MG63 (cell line): Measurements from ENCODE around the gene CACNA1C. TPM values are rescaled to one million over a fixed set of nuclear protein-coding genes. Genes with fewer than 3 reads are reported as not detected.

Source experiments
- DNase-seq: peaks from one replicate; pipeline ENCODE4 v3.0.0-alpha.2; 2020
- H3K27me3 ChIP-seq: fragments of 250-450 bp; sonication (Bioruptor Pico); 2 replicates; pipeline ENCODE4 v1.5.1; 2020; ENCODE audit warnings: mild to moderate bottlenecking, moderate library complexity
- H3K36me3 ChIP-seq: fragments of 250-450 bp; sonication (Bioruptor Pico); 2 replicates; pipeline ENCODE4 v1.5.1; 2020; ENCODE audit warnings: mild to moderate bottlenecking, moderate library complexity
- H3K4me3 ChIP-seq: fragments of 250-450 bp; sonication (Bioruptor Pico); 2 replicates; pipeline ENCODE4 v1.5.1; 2020; ENCODE audit warnings: mild to moderate bottlenecking, moderate library complexity
- H3K9me3 ChIP-seq: fragments of 250-450 bp; sonication (Bioruptor Pico); 2 replicates; pipeline ENCODE4 v1.5.1; 2020; ENCODE audit warnings: mild to moderate bottlenecking, moderate library complexity
- total RNA-seq: library from RNA; depleted of rRNA; stranded (reverse); fragments of >200 nt; shearing (Covaris generic); gene quantifications from 2 replicates; pipeline ENCODE4 v1.2.3, GENCODE V29; 2014; ENCODE audit warnings: low replicate concordance

The CACNA1C gene
- total RNA-seq, 1 experiment from 2014 or later: 1.4 TPM

DNA sequence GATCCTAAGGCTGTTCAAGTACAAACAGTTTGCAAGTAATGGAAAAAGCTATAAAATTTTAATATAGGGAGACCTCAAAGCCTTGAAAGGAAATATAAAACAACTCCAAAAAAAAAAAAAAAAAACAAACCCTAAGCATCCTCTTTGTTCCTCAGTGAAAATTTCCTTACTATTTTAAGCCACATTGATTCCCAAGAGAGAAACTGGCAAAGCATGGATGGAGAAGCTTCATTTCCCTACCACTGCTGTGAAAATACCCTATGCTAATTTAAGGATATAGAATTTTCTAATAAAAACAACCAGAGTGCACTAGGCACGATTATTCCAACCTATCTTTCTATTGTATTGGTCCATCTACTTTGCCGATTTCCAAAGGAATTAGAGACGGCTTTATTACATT lies 283.1 kb downstream of the CACNA1C start:
- Histone ChIP-seq H3K9me3 (no peaks in the 10 kb centered on the region), H3K36me3 (no peaks in the 10 kb centered on the region), H3K27me3 (no peaks in the 10 kb centered on the region), H3K4me3 (no peak overlapping the region)
- DNase-seq: no peak

DNA sequence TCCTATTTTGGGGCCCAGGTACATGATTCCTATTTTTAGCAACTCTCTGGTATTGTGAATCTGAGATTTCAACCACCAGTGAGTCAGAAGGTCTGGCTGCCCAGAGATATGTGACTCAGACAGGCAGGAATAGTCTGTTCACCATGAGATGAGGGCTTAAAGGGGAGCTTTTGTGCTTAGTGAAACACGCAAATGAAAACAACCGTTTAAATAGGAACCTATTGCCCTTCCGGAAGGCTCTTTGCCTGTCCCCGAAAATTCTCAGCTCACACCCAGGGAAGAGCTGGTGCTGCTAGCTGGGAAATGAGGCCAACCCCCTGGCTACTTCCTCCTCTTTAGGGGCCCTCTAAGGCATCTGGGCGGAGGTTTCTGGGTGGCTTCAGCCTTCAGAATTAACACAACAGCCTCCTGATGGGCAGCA lies 283.6 kb downstream of the CACNA1C start:
- no peak overlapping the region for H3K4me3 ChIP-seq
- no peaks in the 10 kb centered on the region for H3K27me3 ChIP-seq
- peak; percentile 85 for DNase-seq
- no peaks in the 10 kb centered on the region for H3K36me3 ChIP-seq
- no peaks in the 10 kb centered on the region for H3K9me3 ChIP-seq

DNA sequence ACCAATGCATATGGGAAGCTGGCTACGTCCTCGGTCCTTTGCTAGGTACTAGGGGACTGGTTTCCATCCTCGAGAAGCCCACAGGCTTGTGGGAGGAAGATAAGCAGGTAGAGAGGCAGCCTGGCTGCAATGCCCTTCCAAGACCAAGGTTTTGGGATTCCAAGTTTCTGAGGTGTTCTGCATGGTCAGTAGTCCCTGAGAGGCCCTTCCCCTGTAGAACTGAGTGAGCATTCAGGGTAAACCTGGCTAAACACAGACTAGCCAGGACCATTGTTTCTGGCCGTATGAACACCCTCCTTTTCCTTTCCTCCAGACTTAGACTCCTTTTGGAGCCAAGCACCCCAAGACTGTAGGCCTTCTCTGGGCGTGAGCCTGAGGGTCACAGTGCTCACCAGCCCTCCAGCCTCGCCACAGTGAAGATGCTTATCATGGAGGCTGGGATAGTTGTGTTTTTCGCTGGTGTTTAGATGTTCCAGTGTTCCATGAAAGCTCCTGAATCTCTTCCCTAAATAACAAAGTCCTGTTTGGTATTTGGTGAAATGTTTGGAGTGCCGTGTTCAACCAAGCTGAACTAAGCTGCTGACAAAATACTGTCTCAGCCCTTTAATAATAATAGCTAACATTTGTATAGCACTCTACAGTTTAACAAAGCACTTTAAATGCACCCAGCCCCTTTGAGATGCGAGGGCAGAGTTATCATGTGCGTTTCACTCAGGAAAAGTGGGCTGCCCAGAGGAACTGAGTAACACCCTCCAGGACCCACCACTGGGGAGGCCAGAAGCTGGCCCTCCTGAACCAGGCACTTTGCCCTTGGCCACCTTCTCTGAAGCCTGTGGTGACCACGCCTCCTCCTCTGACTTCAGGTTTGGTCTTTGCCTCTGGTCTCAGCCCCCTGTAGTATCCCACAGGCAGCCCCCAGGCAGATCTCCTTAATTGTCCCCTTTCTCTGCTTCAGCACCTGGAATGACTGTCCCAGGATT lies 284.5 kb downstream of the CACNA1C start:
- Histone ChIP-seq H3K4me3 (no peak overlapping the region), H3K36me3 (no peaks in the 10 kb centered on the region), H3K27me3 (no peaks in the 10 kb centered on the region), H3K9me3 (no peaks in the 10 kb centered on the region)
- DNase-seq: no peak

DNA sequence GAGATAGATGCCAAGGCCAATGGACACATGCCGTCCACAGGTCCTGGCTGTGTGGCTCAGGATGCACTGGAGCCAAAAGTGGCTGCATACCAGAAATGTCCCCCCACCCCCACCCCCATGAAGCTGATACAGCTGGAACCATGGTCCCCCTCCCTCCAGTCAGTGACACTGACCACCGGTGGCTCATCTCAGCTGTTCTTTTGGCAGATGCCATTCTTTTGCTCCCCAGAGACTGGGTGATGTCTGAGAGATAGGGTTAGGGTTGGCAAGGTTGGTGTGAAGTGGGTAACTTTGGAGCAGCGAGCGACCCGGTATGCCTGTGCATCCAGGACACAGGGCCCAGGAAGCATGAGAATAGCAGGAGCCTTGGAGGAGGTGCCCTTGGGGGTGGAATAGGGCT lies 285.6 kb downstream of the CACNA1C start:
- Histone ChIP-seq H3K9me3 (no peaks in the 10 kb centered on the region), H3K4me3 (no peak overlapping the region), H3K36me3 (no peaks in the 10 kb centered on the region), H3K27me3 (no peaks in the 10 kb centered on the region)
- DNase-seq: no peak

DNA sequence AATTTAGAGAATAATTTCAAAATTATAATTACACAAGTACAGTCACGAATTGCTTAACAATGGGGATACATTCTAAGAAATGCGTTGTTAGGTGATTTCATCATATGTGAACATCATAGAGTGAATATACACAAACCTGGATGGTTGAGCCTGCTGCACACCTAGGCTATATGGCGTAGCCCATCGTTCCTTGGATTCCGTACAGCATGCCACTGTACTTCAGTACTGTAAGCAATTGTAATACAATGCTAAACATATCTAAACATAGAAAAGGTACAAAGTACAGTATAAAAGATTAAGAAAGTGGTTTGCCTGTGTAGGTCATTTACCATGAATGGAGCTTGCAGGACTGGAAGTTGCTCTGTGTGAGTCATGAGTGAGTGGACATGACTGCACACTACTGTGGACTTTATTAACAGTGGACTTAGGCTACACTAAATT lies 286.2 kb downstream of the CACNA1C start:
- no peaks in the 10 kb centered on the region for H3K9me3 ChIP-seq
- H3K4me3 ChIP-seq: no peak overlapping the region
- H3K27me3 ChIP-seq: no peaks in the 10 kb centered on the region
- no peaks in the 10 kb centered on the region for H3K36me3 ChIP-seq
- peak; percentile 61 for DNase-seq

DNA sequence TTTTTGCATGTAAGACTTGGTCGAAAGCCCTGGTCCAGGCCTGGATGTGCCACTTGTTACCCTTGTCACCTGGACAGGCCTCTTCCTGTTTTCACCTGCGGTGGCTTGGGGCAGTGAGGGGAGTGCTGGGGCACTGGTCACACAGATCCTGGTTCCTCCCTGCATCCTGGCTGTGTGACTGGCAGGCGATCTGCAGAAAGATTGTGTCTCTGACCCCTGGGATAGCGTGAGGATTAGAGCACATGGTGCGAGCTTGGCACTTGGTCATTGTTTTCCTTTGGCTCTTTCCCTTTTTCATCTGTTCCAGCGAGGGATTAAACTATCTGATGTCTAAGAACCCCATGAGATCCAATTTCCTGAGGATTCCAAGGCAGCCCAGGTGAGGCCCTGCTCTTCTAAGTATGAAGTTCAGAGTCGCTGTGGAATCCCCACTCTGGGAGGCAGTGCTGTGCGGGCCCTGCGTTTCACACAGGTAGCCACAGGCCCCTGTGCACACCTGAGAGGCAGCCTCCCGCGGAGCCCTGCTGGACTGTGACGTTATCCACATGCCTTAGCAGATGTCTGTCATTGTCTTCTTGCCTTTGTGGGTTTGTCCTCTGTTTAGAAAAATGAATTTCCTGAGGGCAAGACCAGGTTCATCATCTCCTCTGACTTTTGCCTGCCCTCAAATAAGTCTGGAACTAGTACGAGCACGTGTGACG lies 288.4 kb downstream of the CACNA1C start:
- Histone ChIP-seq H3K9me3 (no peaks in the 10 kb centered on the region), H3K4me3 (no peak overlapping the region), H3K36me3 (no peaks in the 10 kb centered on the region), H3K27me3 (no peaks in the 10 kb centered on the region)
- no peak for DNase-seq

DNA sequence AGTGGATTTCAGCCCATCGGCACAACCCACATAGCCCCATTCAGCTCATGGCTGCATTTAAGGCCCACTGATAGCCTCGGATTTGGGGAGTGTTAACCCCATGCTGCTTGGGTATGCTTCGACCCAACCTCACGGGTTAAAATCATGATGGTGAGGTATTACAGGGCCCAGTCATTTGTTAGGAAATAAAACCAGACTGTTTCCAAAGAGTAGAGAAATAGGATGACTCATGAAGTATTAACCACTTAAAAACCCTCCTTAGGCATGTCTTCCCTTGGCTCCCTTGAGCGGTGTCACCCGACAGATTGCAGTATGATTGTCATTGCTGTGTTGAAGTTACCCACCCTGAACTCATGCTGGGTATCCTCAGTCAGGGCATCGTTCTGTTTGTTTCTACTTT lies 289.1 kb downstream of the CACNA1C start:
- peak; percentile 30 for DNase-seq
- H3K4me3 ChIP-seq: no peak overlapping the region
- H3K27me3 ChIP-seq: no peaks in the 10 kb centered on the region
- H3K9me3 ChIP-seq: no peaks in the 10 kb centered on the region
- no peaks in the 10 kb centered on the region for H3K36me3 ChIP-seq

DNA sequence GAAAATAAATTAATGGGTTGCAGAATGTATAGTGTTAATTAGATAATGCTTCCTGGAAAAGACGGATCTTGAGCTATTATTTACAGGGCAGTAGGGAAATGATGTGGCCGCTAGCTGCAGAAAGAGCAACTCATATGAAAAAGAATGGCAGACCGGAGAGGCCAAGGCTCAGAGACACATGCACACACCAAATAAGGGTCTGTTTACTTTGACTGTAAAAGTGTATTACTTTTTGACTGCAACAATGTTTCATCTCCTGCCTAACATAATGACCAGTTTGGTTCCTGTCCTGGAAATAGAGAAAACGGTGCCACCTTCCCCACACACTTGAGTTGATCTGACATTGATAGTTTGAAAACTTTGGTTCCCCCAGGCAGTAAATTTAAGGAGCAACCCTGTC lies 290.9 kb downstream of the CACNA1C start:
- Histone ChIP-seq H3K4me3 (no peak overlapping the region), H3K9me3 (no peaks in the 10 kb centered on the region), H3K27me3 (no peaks in the 10 kb centered on the region), H3K36me3 (no peaks in the 10 kb centered on the region)
- DNase-seq: no peak

DNA sequence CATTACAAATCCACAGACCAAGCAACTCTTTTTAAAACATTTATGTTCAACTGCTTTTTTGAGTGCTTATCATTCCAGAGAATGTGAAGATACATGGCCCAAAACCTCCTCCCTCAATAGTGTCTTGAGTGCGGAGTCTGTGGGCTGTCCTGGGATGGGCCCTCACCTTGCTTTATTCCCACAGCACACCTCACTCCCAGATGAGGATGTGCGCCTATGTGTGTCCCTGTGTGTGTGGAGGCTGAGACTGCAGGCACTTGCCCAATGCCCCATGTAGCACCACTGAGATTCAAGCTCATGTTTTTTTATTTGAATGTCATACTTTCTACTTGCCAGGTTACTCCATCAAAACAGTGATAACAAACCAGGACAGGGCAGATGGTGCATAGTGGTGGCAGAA lies 291.7 kb downstream of the CACNA1C start:
- Histone ChIP-seq H3K9me3 (no peaks in the 10 kb centered on the region), H3K36me3 (no peaks in the 10 kb centered on the region), H3K27me3 (no peaks in the 10 kb centered on the region), H3K4me3 (no peak overlapping the region)
- no peak for DNase-seq

DNA sequence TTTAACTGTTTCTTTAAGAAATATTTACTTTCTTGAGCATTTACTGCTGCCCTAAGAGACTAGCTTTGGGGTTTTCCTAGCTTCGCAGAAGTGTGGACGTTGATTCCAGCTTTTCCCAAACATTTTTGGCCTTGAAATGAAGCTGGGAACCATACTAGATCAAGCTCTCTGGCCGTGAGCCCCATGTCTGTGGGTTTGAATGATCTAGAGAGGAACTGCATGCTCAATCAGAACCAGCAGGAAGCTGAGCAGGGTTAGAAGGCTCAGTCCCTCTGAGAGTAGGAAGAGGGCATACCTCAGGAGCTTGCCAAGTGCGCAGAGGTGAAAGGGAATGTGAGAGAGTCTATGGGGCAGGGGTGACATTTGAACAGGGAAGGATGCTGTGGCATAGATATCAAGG lies 292.1 kb downstream of the CACNA1C start:
- H3K9me3 ChIP-seq: no peaks in the 10 kb centered on the region
- no peak for DNase-seq
- no peak overlapping the region for H3K4me3 ChIP-seq
- no peaks in the 10 kb centered on the region for H3K27me3 ChIP-seq
- no peaks in the 10 kb centered on the region for H3K36me3 ChIP-seq

DNA sequence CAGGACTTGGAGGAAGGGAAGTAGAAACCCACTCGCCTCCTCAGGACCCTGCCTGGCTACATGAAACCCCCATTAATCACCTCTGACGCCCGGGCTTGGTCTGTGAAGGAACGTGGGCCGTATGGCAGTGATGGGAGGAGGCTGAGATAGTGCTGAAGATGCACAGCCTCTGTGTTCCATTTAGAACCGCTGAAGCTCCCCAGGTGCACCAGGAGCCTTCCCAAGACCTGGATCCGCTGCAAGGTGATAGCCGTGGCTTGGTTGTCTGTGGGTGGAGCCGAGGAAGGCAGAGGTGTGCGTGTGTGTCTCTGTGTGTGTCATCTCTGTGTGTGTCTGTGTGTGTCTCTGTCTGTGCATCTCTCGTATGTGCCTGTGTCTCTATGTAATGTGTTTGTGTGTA lies 293.1 kb downstream of the CACNA1C start:
- Histone ChIP-seq H3K36me3 (no peaks in the 10 kb centered on the region), H3K9me3 (no peaks in the 10 kb centered on the region), H3K27me3 (no peaks in the 10 kb centered on the region), H3K4me3 (no peak overlapping the region)
- no peak for DNase-seq

DNA sequence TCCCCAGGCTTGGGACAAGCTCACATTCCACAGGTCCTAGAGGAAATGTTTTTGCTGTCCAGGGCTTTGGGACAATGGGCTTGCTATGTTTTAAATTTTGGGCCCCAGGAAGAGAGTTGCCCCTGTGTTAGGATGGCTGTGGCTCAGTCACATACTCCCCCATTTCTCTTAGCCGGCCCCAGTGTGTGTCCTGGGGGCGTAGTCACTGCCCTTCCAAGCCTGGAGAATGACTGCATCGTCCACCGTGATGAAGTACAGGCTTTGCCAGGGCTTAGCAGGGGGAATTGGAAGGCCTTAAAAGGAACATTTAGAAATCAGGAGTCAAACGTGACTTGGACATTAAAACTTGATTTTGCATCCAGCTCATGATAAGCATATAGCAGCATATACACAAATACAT lies 293.6 kb downstream of the CACNA1C start:
- Histone ChIP-seq H3K27me3 (no peaks in the 10 kb centered on the region), H3K36me3 (no peaks in the 10 kb centered on the region), H3K4me3 (no peak overlapping the region), H3K9me3 (no peaks in the 10 kb centered on the region)
- no peak for DNase-seq

DNA sequence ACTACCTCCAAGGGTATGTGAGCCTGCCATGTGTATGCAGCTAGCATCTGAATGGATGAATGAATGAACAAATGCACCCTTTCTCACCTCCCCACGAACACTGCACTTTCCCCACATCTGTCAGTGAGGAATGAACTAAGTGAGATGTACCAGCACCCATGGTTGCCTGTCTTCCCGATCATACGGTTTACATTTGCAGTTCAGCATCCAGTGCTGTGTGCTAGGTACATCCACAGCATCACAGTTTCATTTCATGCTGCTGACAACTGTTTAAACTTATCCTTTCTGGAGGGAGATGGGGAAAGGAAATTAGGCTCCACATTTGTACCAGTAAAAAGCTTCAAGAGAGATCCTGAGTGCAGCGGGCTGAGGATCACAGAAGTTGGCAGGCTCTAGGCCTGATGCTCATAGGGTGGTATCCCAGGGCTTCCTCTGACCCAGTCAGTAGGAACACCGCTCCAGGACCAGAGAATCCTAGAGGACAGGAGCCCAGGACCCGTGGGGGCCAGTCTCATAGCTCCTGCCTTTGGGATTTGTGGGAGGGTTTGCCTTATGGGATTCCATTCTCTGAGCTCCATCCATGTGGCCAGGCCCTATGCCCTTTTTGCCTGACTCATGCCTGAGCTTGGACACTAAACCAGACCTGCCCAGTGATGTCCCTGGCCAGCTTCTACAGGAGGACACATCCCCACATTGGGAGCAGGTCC lies 294.5 kb downstream of the CACNA1C start:
- Histone ChIP-seq H3K36me3 (no peaks in the 10 kb centered on the region), H3K9me3 (no peaks in the 10 kb centered on the region), H3K4me3 (no peak overlapping the region), H3K27me3 (no peaks in the 10 kb centered on the region)
- DNase-seq: no peak

DNA sequence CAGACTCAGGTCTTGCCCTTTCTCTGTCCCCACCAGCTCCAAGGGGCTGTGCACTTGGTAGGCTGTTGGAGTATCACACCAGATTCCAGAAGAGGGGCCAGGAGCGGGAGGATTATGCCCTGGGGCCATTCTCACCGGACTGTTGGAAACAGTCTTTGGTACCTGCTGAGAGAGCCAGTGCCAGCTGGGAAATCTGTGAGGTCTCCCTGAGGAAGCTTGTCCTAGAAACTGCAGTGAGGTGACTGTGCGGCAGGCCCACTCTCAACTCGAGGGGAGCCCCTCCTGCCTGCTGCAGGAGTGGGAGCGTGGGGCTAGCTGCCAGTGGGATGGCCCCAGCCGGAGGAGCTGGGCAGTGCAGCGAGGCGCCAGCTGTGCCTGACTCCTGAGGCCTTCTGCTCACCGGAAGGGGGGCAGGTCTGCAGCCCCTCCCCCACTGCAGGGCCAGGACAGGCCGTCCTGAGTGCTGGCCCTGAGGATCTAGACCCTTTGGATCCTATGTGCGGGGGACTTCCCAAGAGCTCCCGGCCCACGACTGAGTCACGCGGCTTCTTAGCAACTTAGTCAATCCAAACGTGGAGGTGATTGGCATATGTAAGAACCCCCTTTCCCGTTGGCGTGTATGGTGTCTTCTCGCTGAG lies 295.2 kb downstream of the CACNA1C start:
- H3K27me3 ChIP-seq: no peaks in the 10 kb centered on the region
- H3K9me3 ChIP-seq: no peaks in the 10 kb centered on the region
- H3K4me3 ChIP-seq: no peak overlapping the region
- DNase-seq: no peak
- H3K36me3 ChIP-seq: no peaks in the 10 kb centered on the region

DNA sequence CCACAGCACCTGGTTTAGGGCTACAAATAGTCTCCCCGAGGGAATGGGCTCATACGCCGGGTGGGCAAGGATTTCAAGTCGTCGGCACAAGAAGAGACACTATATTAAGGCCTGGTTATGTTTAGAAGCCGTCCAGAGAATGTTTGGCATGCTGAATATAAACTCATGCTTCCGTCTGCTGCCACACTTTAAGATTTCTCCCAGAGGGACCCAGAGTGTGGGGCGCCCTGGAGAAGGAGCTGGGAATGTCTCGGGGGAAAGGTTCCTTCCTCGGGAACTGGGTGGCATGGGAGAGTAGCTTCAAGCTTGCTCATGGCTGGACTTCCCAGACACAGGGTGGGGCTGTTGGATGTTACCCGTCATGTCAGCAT lies 295.7 kb downstream of the CACNA1C start:
- Histone ChIP-seq H3K9me3 (no peaks in the 10 kb centered on the region), H3K36me3 (no peaks in the 10 kb centered on the region), H3K27me3 (no peaks in the 10 kb centered on the region), H3K4me3 (no peak overlapping the region)
- DNase-seq: no peak

DNA sequence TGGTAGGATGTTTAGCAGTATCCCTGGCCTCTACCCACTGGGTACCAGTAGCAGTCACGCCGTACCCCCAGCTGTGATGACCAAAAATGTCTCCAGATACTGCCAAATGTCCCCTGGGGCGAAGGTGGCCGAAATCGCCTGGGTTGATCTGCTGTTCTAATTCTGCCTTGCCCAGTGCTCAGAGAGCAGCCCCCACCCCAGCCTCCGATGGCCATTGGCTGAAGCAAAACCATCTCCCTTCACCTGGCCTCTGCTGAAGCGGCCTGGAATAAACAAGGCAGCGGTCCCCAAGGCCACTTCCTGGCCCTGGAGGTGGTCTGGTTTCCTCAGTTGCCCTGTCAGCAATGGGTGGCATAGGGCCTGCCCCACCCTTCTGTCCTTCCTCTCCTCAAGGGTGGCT lies 298.4 kb downstream of the CACNA1C start:
- no peak overlapping the region for H3K4me3 ChIP-seq
- no peaks in the 10 kb centered on the region for H3K27me3 ChIP-seq
- no peak for DNase-seq
- no peaks in the 10 kb centered on the region for H3K9me3 ChIP-seq
- no peaks in the 10 kb centered on the region for H3K36me3 ChIP-seq

DNA sequence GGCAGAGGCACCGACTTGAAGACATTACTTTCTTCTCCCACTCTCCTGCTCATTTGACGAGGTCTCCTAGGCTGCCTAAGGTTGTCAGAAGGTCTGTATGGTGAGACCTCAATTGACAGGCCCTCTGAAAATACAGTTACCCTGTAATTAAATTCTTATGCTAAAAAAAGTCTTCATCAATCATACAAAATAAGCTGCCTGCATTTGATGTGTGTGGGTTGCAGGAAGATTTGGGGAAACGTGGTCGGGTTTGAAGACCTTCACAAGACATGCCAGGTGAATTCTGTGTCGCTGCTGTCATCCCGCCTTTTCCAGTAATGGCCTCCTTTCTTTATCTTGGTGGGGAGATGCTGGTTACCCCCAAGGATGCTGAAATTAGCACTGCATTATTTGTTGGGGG lies 299.4 kb downstream of the CACNA1C start:
- Histone ChIP-seq H3K27me3 (no peaks in the 10 kb centered on the region), H3K36me3 (no peaks in the 10 kb centered on the region), H3K4me3 (no peak overlapping the region), H3K9me3 (no peaks in the 10 kb centered on the region)
- DNase-seq: no peak
